Measurements from ENCODE around the gene TMEM37. TPM values are rescaled to one million over a fixed set of nuclear protein-coding genes. Genes with fewer than 3 reads are reported as not detected.

Gene TMEM37
- total and polyA plus RNA-seq, 2 of the 13 experiments (the other 11 are each of a cell fraction or from before 2014, with no cell fraction given) = 37.7 to 115 TPM

DNA sequence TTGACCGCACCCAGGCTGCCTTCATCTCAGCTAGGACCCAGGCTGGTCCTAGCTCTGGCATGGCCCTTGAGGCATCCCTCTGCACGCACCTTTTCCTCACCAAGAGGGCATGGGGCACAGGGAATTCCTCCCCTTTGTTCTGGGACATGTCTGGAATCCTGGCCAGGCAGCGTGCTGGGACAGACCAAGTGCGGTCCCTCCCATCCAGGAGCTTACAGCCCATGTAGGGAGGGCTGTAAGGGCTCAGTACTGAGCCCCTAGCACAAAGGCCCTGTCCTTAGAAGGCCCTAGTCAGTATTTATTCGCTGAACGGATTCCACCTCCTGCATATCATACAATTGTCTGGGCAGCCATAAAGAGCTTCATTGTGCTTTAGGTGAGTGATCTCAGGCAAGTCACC lies 3.0 kb downstream of the TMEM37 start (continued):
- TF ChIP-seq ZNF432 (CRISPR knock-in tag; IDR thresholded peaks at IDR 0.05; ENCODE audit: borderline replicate concordance) = no peak
- TF ChIP-seq ZNF142 (CRISPR knock-in tag; IDR thresholded peaks at IDR 0.05) = no peak
- peak; percentile 31 for TF ChIP-seq ZEB1 (IDR thresholded peaks at IDR 0.05; ENCODE audit: insufficient replicate concordance, low read depth)
- no peak for TF ChIP-seq ZNF501 (CRISPR knock-in tag; IDR thresholded peaks at IDR 0.05)
- no peak for TF ChIP-seq E2F2 (CRISPR knock-in tag; IDR thresholded peaks at IDR 0.05; ENCODE audit: borderline replicate concordance)
- TF ChIP-seq, protein P1, sequence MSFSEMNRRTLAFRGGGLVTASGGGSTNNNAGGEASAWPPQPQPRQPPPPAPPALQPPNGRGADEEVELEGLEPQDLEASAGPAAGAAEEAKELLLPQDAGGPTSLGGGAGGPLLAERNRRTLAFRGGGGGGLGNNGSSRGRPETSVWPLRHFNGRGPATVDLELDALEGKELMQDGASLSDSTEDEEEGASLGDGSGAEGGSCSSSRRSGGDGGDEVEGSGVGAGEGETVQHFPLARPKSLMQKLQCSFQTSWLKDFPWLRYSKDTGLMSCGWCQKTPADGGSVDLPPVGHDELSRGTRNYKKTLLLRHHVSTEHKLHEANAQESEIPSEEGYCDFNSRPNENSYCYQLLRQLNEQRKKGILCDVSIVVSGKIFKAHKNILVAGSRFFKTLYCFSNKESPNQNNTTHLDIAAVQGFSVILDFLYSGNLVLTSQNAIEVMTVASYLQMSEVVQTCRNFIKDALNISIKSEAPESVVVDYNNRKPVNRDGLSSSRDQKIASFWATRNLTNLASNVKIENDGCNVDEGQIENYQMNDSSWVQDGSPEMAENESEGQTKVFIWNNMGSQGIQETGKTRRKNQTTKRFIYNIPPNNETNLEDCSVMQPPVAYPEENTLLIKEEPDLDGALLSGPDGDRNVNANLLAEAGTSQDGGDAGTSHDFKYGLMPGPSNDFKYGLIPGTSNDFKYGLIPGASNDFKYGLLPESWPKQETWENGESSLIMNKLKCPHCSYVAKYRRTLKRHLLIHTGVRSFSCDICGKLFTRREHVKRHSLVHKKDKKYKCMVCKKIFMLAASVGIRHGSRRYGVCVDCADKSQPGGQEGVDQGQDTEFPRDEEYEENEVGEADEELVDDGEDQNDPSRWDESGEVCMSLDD (CRISPR knock-in tag; IDR thresholded peaks at IDR 0.05; ENCODE audit: borderline replicate concordance) = no peak
- no peak for TF ChIP-seq U2AF1 (optimal IDR thresholded peaks at IDR 0.05; ENCODE audit: low read depth, low read length)
- TF ChIP-seq CTCF (CRISPR knock-in tag; IDR thresholded peaks at IDR 0.05) = no peak
- 0 out of 2 replicates have a peak, but pooled peaks have one; percentile 10 for TF ChIP-seq ERF (CRISPR knock-in tag; IDR thresholded peaks at IDR 0.05)
- peak; percentile 62; the same call in 1 of the 2 replicates for TF ChIP-seq ZNF121 (CRISPR knock-in tag; IDR thresholded peaks at IDR 0.05)
- no peak for TF ChIP-seq SSRP1 (CRISPR knock-in tag; IDR thresholded peaks at IDR 0.05)
- no peak for TF ChIP-seq SMYD3 (CRISPR knock-in tag; IDR thresholded peaks at IDR 0.05)
- no peak for TF ChIP-seq ZNF792 (CRISPR knock-in tag; IDR thresholded peaks at IDR 0.05)
- TF ChIP-seq, protein P2, sequence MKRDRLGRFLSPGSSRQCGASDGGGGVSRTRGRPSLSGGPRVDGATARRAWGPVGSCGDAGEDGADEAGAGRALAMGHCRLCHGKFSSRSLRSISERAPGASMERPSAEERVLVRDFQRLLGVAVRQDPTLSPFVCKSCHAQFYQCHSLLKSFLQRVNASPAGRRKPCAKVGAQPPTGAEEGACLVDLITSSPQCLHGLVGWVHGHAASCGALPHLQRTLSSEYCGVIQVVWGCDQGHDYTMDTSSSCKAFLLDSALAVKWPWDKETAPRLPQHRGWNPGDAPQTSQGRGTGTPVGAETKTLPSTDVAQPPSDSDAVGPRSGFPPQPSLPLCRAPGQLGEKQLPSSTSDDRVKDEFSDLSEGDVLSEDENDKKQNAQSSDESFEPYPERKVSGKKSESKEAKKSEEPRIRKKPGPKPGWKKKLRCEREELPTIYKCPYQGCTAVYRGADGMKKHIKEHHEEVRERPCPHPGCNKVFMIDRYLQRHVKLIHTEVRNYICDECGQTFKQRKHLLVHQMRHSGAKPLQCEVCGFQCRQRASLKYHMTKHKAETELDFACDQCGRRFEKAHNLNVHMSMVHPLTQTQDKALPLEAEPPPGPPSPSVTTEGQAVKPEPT (CRISPR knock-in tag; IDR thresholded peaks at IDR 0.05; ENCODE audit: low read depth) = 0 out of 2 replicates have a peak, but pooled peaks have one; percentile 16
- no peak for TF ChIP-seq CREM (IDR thresholded peaks at IDR 0.05)
- TF ChIP-seq CREM (CRISPR knock-in tag; IDR thresholded peaks at IDR 0.05) = no peak
- TF ChIP-seq ZNF431 (CRISPR knock-in tag; IDR thresholded peaks at IDR 0.05; ENCODE audit: borderline replicate concordance, low read depth) = no peak
- no peak for TF ChIP-seq ZBTB21 (CRISPR knock-in tag; IDR thresholded peaks at IDR 0.05)

Measured in HepG2 (cell line).